DOHH2 (cell line): ENCODE results near the gene PTPRH.

ENCODE experiments used
- H3F3A ChIP-seq: fragments of 200-600 bp; sonication (generic), shearing (Covaris generic); 2 replicates; pipeline ENCODE4 v1.6.0; 2016; ENCODE audit warnings: antibody characterized with exemption, mild to moderate bottlenecking; ENCODE audit not compliant: control insufficient read depth, insufficient read depth
- H3K27ac ChIP-seq: fragments of 200-600 bp; sonication (generic); 2 replicates; pipeline ENCODE4 v1.5.1; 2014; ENCODE audit warnings: low read depth, mild to moderate bottlenecking, low read length, moderate library complexity
- H3K27me3 ChIP-seq: fragments of 200-600 bp; sonication (generic); 2 replicates; pipeline ENCODE4 v1.6.1; 2014; ENCODE audit warnings: mild to moderate bottlenecking, low read length, mixed read lengths; ENCODE audit not compliant: control insufficient read depth
- H3K36me3 ChIP-seq: fragments of 200-600 bp; sonication (generic); 2 replicates; pipeline ENCODE4 v1.6.1; 2014; ENCODE audit warnings: mild to moderate bottlenecking, low read length, moderate library complexity, mixed read lengths; ENCODE audit not compliant: control insufficient read depth
- H3K4me1 ChIP-seq: fragments of 200-600 bp; sonication (generic); 2 replicates; pipeline ENCODE4 v1.6.1; 2014; ENCODE audit warnings: mild to moderate bottlenecking, low read length, mixed read lengths; ENCODE audit not compliant: control insufficient read depth
- H3K4me2 ChIP-seq: fragments of 200-600 bp; sonication (generic); 2 replicates; pipeline ENCODE4 v1.6.0; 2014; ENCODE audit warnings: mild to moderate bottlenecking, low read length, moderate library complexity
- H3K4me3 ChIP-seq: fragments of 200-600 bp; sonication (generic); 2 replicates; pipeline ENCODE4 v1.5.1; 2014; ENCODE audit warnings: mild to moderate bottlenecking, low read length, mixed read lengths
- H3K79me2 ChIP-seq: fragments of 200-600 bp; sonication (generic); 2 replicates; pipeline ENCODE4 v1.6.1; 2014; ENCODE audit warnings: mild to moderate bottlenecking, low read length, mixed read lengths; ENCODE audit not compliant: control insufficient read depth
- H3K9me2 ChIP-seq: fragments of 200-600 bp; sonication (generic); replicated peaks from 2 replicates; pipeline ENCODE4 v1.6.1; 2014; ENCODE audit warnings: mild to moderate bottlenecking, low read length, mixed read lengths; ENCODE audit not compliant: control insufficient read depth
- H3K9me3 ChIP-seq: fragments of 200-600 bp; sonication (generic); 2 replicates; pipeline ENCODE4 v1.6.1; 2014; ENCODE audit warnings: antibody characterized with exemption, low read length, mixed read lengths; ENCODE audit not compliant: control insufficient read depth, insufficient read depth
- H4K20me1 ChIP-seq: fragments of 200-600 bp; sonication (generic); 2 replicates; pipeline ENCODE4 v1.6.0; 2014; ENCODE audit warnings: low read depth, mild to moderate bottlenecking, antibody characterized with exemption, low read length, moderate library complexity; ENCODE audit not compliant: control insufficient read depth, insufficient read depth
- CTCF ChIP-seq: fragments of 200-600 bp; sonication (generic); IDR thresholded peaks from one replicate; pipeline ENCODE4 v1.5.1; 2014; ENCODE audit warnings: antibody characterized with exemption, mild to moderate bottlenecking, low read depth, low read length; ENCODE audit not compliant: poor library complexity, severe bottlenecking
- EZH2phosphoT487 ChIP-seq: fragments of 200-600 bp; sonication (generic); IDR thresholded peaks from 2 replicates; pipeline ENCODE4 v1.6.1; 2017; ENCODE audit warnings: borderline replicate concordance, mild to moderate bottlenecking, antibody characterized with exemption, low read length, moderate library complexity, mixed read lengths

The PTPRH gene

GRCh38 chr19:55239004-55239403, 29.7 kb upstream of the PTPRH start:
- no peaks in the 10 kb centered on the region for H3K9me2 ChIP-seq
- peaks cover 10% of the 10 kb centered on the region; the same call in 1 of the 2 replicates for H4K20me1 ChIP-seq
- H3K9me3 ChIP-seq: no peaks in the 10 kb centered on the region
- no peak overlapping the region for H3K4me2 ChIP-seq
- TF ChIP-seq CTCF (no peak), EZH2phosphoT487 (no peak)
- H3K27ac ChIP-seq: no peak overlapping the region
- peaks cover 31% of the 10 kb centered on the region for H3K79me2 ChIP-seq
- no peaks in the 10 kb centered on the region for H3K27me3 ChIP-seq
- H3K4me1 ChIP-seq: no peaks in the 10 kb centered on the region
- no peaks in the 10 kb centered on the region for H3F3A ChIP-seq
- H3K36me3 ChIP-seq: peaks cover 92% of the 10 kb centered on the region
- H3K4me3 ChIP-seq: no peak overlapping the region

- Histone ChIP-seq H3K4me3 (no peak overlapping the region), H3K27me3 (no peaks in the 10 kb centered on the region), H3K27ac (no peak overlapping the region), H4K20me1 (peaks cover 10% of the 10 kb centered on the region; the same call in 1 of the 2 replicates), H3K9me3 (no peaks in the 10 kb centered on the region), H3K79me2 (peaks cover 32% of the 10 kb centered on the region), H3K4me2 (no peak overlapping the region), H3K36me3 (peaks cover 93% of the 10 kb centered on the region), H3F3A (0 out of 2 replicates have a peak, but pooled peaks cover 4% of the 10 kb centered on the region), H3K4me1 (no peaks in the 10 kb centered on the region), H3K9me2 (no peaks in the 10 kb centered on the region)
- TF ChIP-seq CTCF: no peak
- TF ChIP-seq EZH2phosphoT487: no peak
These were observed 28.7 kb upstream of the PTPRH start for GRCh38 chr19:55238030-55238429.

GRCh38 chr19:55232986-55233385, 23.7 kb upstream of the PTPRH start:
- Histone ChIP-seq H3F3A (0 out of 2 replicates have a peak, but pooled peaks cover 4% of the 10 kb centered on the region), H4K20me1 (peaks cover 10% of the 10 kb centered on the region; the same call in 1 of the 2 replicates), H3K9me2 (no peaks in the 10 kb centered on the region)

More at GRCh38 chr19:55232986-55233385, 23.7 kb upstream of the PTPRH start:
- Histone ChIP-seq H3K4me3 (no peak overlapping the region), H3K9me3 (no peaks in the 10 kb centered on the region), H3K27me3 (no peaks in the 10 kb centered on the region), H3K27ac (no peak overlapping the region), H3K4me1 (no peaks in the 10 kb centered on the region), H3K36me3 (peaks cover 88% of the 10 kb centered on the region), H3K79me2 (peaks cover 21% of the 10 kb centered on the region), H3K4me2 (no peak overlapping the region)
- TF ChIP-seq CTCF (no peak), EZH2phosphoT487 (no peak)
